GM12878 (cell line): Measurements from ENCODE around the gene ZNF385C. TPM values are rescaled to one million over a fixed set of nuclear protein-coding genes. Genes with fewer than 3 reads are reported as not detected.

ENCODE experiments used
- ATF3 ChIP-seq: IDR thresholded peaks from 2 replicates; pipeline ENCODE4 v1.6.1; 2011; ENCODE audit warnings: low read depth, mild to moderate bottlenecking, low read length, moderate library complexity, borderline replicate concordance; ENCODE audit errors: extremely low read depth
- CREB1 ChIP-seq: IDR thresholded peaks from 2 replicates; pipeline ENCODE4 v1.6.1; 2012; ENCODE audit warnings: low read depth, mild to moderate bottlenecking, inconsistent platforms
- CUX1 ChIP-seq: IDR thresholded peaks from 2 replicates; pipeline ENCODE4 v1.6.1; 2012; ENCODE audit warnings: improper control_type of control experiment, low read depth, low read length; ENCODE audit not compliant: insufficient replicate concordance
- HDGF ChIP-seq: fragments of 450-650 bp; IDR thresholded peaks from 2 replicates; pipeline ENCODE4 v1.6.1; 2016; ENCODE audit warnings: antibody characterized with exemption
- NFYB ChIP-seq: IDR thresholded peaks from 2 replicates; pipeline ENCODE4 v1.6.1; 2011; ENCODE audit warnings: low read depth, mild to moderate bottlenecking, low read length, improper control_type of control experiment, moderate library complexity; ENCODE audit not compliant: insufficient read depth
- REST ChIP-seq: IDR thresholded peaks from 2 replicates; pipeline ENCODE4 v1.6.1; 2012; ENCODE audit warnings: mild to moderate bottlenecking, low read depth, low read length
- TARDBP ChIP-seq: IDR thresholded peaks from 2 replicates; pipeline ENCODE4 v1.6.1; 2016; ENCODE audit warnings: borderline replicate concordance
- polyA plus RNA-seq, 11 experiments: library from polyadenylated mRNA; depleted of rRNA in 4 of 11; unstranded in 6 of 11; stranded (reverse) in 5 of 11; fragments of >200 nt; fragmentation: Nextera tagmentation in 4 of 11; fragmentation: Illumina TruSeq in 1 of 11; extraction: Ambion mirVana in 4 of 11; extraction: Trizol in 1 of 11; gene quantifications; 1 replicate in 1 of 11; 2 replicates in 10 of 11; pipeline versions ENCODE4 v1.2.1 to v1.2.3, GENCODE V29; 2011 to 2016; ENCODE audit warnings: inconsistent platforms in 2 of 11, missing spikeins in 2 of 11, low read depth in 1 of 11
- total RNA-seq, 4 experiments: library from RNA; depleted of rRNA in 3 of 4; stranded (reverse); fragments of >200 nt in 3 of 4; fragmentation: Illumina TruSeq in 1 of 4; extraction: Trizol in 1 of 4; gene quantifications; 2 replicates each; pipeline versions ENCODE4 v1.2.1 to v1.2.3, GENCODE V29; 2013 to 2021

ZNF385C gene
- total and polyA plus RNA-seq, 10 of the 15 experiments (the other 5 are each of a cell fraction or from before 2014, with no cell fraction given) = 0.06 to 0.20 (median 0.07) TPM; not detected in 5

DNA sequence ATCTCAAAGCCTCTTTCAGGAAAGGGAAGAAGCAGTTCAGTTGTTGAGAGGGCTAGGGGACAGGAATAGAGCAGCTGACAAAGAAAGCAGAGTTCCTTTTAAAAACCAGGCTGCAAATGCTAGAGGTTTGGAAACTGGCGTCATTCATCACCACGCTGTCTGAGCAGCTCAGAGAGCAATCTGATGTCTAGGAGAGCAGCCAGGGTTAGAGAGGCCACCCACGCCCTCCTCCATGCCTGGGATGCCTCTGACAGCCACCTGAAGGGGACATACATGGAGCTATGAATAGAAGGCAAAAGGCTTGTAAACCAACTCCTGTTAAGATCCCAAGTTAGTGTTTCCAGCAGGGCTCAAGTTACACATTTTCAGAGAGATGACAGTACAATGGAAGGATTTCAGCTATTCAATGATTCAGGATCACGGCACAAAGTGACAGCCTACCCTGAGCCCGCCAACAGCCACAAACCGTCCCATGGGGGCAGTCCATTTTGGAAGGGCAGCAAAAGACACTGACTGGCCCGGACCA, 44.2 kb upstream of the ZNF385C start (continued):
- TF ChIP-seq CUX1 (no peak), ATF3 (no peak), HDGF (no peak), REST (no peak), CREB1 (no peak), NFYB (no peak), TARDBP (no peak)
